HG03135 (cell line): ENCODE measurements around the gene NCSTN.

Experiments used
- ATAC-seq: cut with Tn5 transposase; IDR thresholded peaks from one replicate; pipeline ENCODE4 v1.9.1; 2021; ENCODE audit warnings: mild to moderate bottlenecking, moderate library complexity; ENCODE audit not compliant: unreplicated experiment

The NCSTN gene

GRCh38 chr1:160404094-160404493 lies 60.9 kb downstream of the NCSTN start:
- ATAC-seq, result no peak

GRCh38 chr1:160405331-160405877 lies 62.2 kb downstream of the NCSTN start:
- ATAC-seq, result no peak

GRCh38 chr1:160406131-160406968 lies 63.2 kb downstream of the NCSTN start:
- ATAC-seq, result no peak

- no peak for ATAC-seq
Observed at GRCh38 chr1:160407839-160408801, 64.9 kb downstream of the NCSTN start.
